SK-N-SH (cell line): ENCODE data around the gene ATP8A1. TPM values are rescaled to one million over a fixed set of nuclear protein-coding genes. Genes with fewer than 3 reads are reported as not detected.

Experiments
- CTCF ChIA-PET: fragments of 300-600, 350-600 bp; formaldehyde crosslinking; extraction: SDS; loops from one replicate; lab custom pipeline; 2021; lab: Yijun Ruan, JAX
- POLR2A ChIA-PET: fragments of 350-600 bp; sonication (Branson Sonifier 250); formaldehyde crosslinking; extraction: SDS; loops from one replicate; lab custom pipeline; 2020; ENCODE audit warnings: antibody characterized with exemption, inconsistent platforms; lab: Yijun Ruan, JAX
- DNase-seq: peaks from one replicate; pipeline ENCODE4 v3.0.0; 2012
- H2AFZ ChIP-seq: fragments of 200-600 bp; sonication (generic); 2 replicates; pipeline ENCODE4 v1.8.1; 2016; ENCODE audit warnings: antibody characterized with exemption, mild to moderate bottlenecking, low read depth
- H3F3A ChIP-seq: fragments of 200-600 bp; sonication (generic); replicated peaks from 2 replicates; pipeline ENCODE3; 2016; ENCODE audit warnings: antibody characterized with exemption, mild to moderate bottlenecking; ENCODE audit not compliant: insufficient read depth
- H3K27ac ChIP-seq, 2 experiments: fragments of 200-500 bp in 1 of 2; fragments of 200-600 bp in 1 of 2; sonication (Bioruptor generic) in 1 of 2; sonication (generic), shearing (Covaris generic) in 1 of 2; 2 replicates each; pipeline versions ENCODE4 v1.5.1 to v1.6.1; 2014 to 2016; ENCODE audit warnings: low read depth in 2 of 2, inconsistent platforms in 1 of 2, low read length in 1 of 2, mild to moderate bottlenecking in 1 of 2, mixed read lengths in 1 of 2
- H3K27me3 ChIP-seq: fragments of 200-600 bp; sonication (generic), shearing (Covaris generic); 2 replicates; pipeline ENCODE4 v1.6.1; 2016; ENCODE audit warnings: mixed run types; ENCODE audit not compliant: insufficient read depth
- H3K36me3 ChIP-seq, 2 experiments: fragments of 200-500 bp in 1 of 2; fragments of 200-600 bp in 1 of 2; sonication (Bioruptor generic) in 1 of 2; sonication (generic) in 1 of 2; replicated peaks in 1 of 2; 2 replicates each; pipeline versions ENCODE3 to v1.5.1; 2014 to 2016; ENCODE audit warnings: low read length in 1 of 2, mild to moderate bottlenecking in 1 of 2; ENCODE audit not compliant: insufficient read depth in 2 of 2, control insufficient read depth in 1 of 2
- H3K4me1 ChIP-seq, 2 experiments: fragments of 200-500 bp in 1 of 2; fragments of 200-600 bp in 1 of 2; sonication (Bioruptor generic) in 1 of 2; sonication (generic), shearing (Covaris generic) in 1 of 2; 2 replicates each; pipeline versions ENCODE4 v1.5.1 to v1.6.1; 2014 to 2016; ENCODE audit warnings: low read depth in 1 of 2, low read length in 1 of 2, mixed run types in 1 of 2; ENCODE audit not compliant: insufficient read depth in 2 of 2, control insufficient read depth in 1 of 2
- H3K4me2 ChIP-seq: fragments of 200-600 bp; sonication (generic), shearing (Covaris generic); 2 replicates; pipeline ENCODE4 v1.6.1; 2017; ENCODE audit warnings: mixed run types
- H3K4me3 ChIP-seq, 2 experiments: fragments of 200-500 bp in 1 of 2; fragments of 200-600 bp in 1 of 2; sonication (Bioruptor generic) in 1 of 2; sonication (generic), shearing (Covaris generic) in 1 of 2; 2 replicates each; pipeline versions ENCODE4 v1.5.1 to v1.8.1; 2014 to 2016; ENCODE audit warnings: low read depth in 2 of 2, inconsistent platforms in 1 of 2, low read length in 1 of 2, mild to moderate bottlenecking in 1 of 2, mixed read lengths in 1 of 2, moderate library complexity in 1 of 2
- H3K79me2 ChIP-seq: fragments of 200-600 bp; sonication (generic); 2 replicates; pipeline ENCODE4 v1.8.1; 2017; ENCODE audit warnings: mild to moderate bottlenecking; ENCODE audit not compliant: insufficient read depth
- H3K9ac ChIP-seq: fragments of 200-600 bp; sonication (generic); 2 replicates; pipeline ENCODE4 v1.6.1; 2017; ENCODE audit warnings: mixed run types
- H3K9me2 ChIP-seq: fragments of 200-600 bp; sonication (generic); 2 replicates; pipeline ENCODE4 v1.6.1; 2017; ENCODE audit warnings: mixed run types
- H3K9me3 ChIP-seq: fragments of 200-600 bp; sonication (generic); 2 replicates; pipeline ENCODE4 v1.6.1; 2017; ENCODE audit warnings: mixed run types, mild to moderate bottlenecking, moderate library complexity
- H4K20me1 ChIP-seq: fragments of 200-600 bp; sonication (generic); 2 replicates; pipeline ENCODE4 v1.6.1; 2017; ENCODE audit warnings: mild to moderate bottlenecking, mixed run types; ENCODE audit not compliant: insufficient read depth
- CHD2 ChIP-seq: fragments of 150-350 bp; IDR thresholded peaks from 2 replicates; pipeline ENCODE4 v1.6.1; 2018; ENCODE audit warnings: low read length; ENCODE audit not compliant: partially characterized antibody
- GATA2 ChIP-seq: sonication (generic); formaldehyde crosslinking; IDR thresholded peaks from 2 replicates; pipeline ENCODE4 v1.5.0; 2020; ENCODE audit warnings: mild to moderate bottlenecking, missing genetic modification reagents
- MEF2A ChIP-seq: IDR thresholded peaks from 2 replicates; pipeline ENCODE4 v1.4.0; 2012; ENCODE audit warnings: low read depth, borderline replicate concordance
- RCOR1 ChIP-seq: fragments of 150-350 bp; IDR thresholded peaks from 2 replicates; pipeline ENCODE4 v1.6.1; 2017; ENCODE audit warnings: antibody characterized with exemption, low read length
- RXRA ChIP-seq: IDR thresholded peaks from 2 replicates; pipeline ENCODE4 v1.4.0; 2012; ENCODE audit warnings: low read depth, mild to moderate bottlenecking, borderline replicate concordance
- SIN3A ChIP-seq: IDR thresholded peaks from 2 replicates; pipeline ENCODE4 v1.6.1; 2012; ENCODE audit warnings: low read depth, mild to moderate bottlenecking, low read length, moderate library complexity, borderline replicate concordance
- SMC3 ChIP-seq: IDR thresholded peaks from 2 replicates; pipeline ENCODE4 v1.6.1; 2012; ENCODE audit warnings: low read depth, low read length, improper control_type of control experiment
- TAF1 ChIP-seq: IDR thresholded peaks from 2 replicates; pipeline ENCODE4 v1.6.1; 2012; ENCODE audit warnings: low read depth, mild to moderate bottlenecking, low read length, moderate library complexity, borderline replicate concordance
- TCF12 ChIP-seq: IDR thresholded peaks from 2 replicates; pipeline ENCODE4 v1.4.0; 2012
- TEAD4 ChIP-seq: IDR thresholded peaks from 2 replicates; pipeline ENCODE4 v1.4.0; 2012; ENCODE audit warnings: mild to moderate bottlenecking, borderline replicate concordance; ENCODE audit not compliant: insufficient read depth
- WGBS: methylation state at CpG from one replicate; pipeline ENCODE4 v1.1.6; 2017; ENCODE audit warnings: low lambda C conversion rate; 5-methylcytosine and 5-hydroxymethylcytosine counted together
- polyA plus RNA-seq, 3 experiments: library from polyadenylated mRNA; depleted of rRNA; stranded (reverse); fragments of >200 nt; gene quantifications; 2 replicates each; pipeline ENCODE4 v1.2.3, GENCODE V29; 2012
- TF ChIP-seq, protein P1 (sequence below): IDR thresholded peaks from 2 replicates; pipeline ENCODE4 v1.6.1; 2012; ENCODE audit warnings: mild to moderate bottlenecking, low read depth, low read length, moderate library complexity
- TF ChIP-seq, protein P2 (sequence below): IDR thresholded peaks from 2 replicates; pipeline ENCODE4 v1.4.0; 2012; ENCODE audit warnings: low read depth, borderline replicate concordance
- TF ChIP-seq, protein P3 (sequence below): fragments of 150-350 bp; IDR thresholded peaks from 2 replicates; pipeline ENCODE4 v1.6.1; 2017; ENCODE audit warnings: antibody characterized with exemption, low read length, low read depth, borderline replicate concordance
- TF ChIP-seq, protein P4 (sequence below): fragments of 150-350 bp; IDR thresholded peaks from 2 replicates; pipeline ENCODE4 v1.6.1; 2016; ENCODE audit warnings: mild to moderate bottlenecking, low read depth, low read length

Gene ATP8A1
- polyA plus RNA-seq, 1 of the 3 experiments (the other 2 are of a cell fraction): 0.38 TPM

DNA sequence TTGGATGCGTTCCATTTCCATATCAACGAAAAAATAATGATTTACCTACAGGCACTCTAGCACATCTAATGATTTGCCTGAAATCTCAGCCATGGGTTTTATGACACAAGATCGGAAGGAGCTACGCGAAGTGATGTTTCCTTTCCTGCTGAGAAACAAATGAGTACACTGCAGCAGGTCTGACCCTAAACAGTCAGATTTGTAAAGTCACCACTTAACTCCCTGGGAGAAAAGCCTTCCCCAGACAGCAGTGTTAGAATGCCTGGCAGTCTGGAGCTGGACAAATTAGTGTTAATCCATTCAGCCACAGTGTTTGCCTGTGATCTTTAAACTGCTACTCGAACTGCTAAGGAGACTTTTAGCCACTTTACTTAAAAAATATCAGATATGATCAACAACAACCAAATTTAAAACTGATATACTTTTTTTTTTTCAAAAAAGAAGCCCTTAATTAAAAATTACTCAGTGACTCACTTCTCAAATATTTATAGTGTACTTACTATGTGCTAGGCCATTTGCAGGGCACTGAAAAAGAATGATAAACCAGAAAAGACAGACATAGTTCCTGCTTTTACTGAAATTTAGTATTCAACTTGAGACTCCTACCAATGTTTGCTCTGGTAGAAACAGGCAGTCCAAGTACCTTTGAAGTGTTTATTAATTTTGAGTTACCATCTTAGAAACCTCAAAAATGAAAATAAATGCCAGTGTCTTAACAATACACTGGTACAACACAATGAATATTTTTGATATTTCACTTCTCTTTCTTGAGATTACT, 155.1 kb downstream of the ATP8A1 start:
- H3K36me3 ChIP-seq: peaks cover 0 to 2% of the 10 kb centered on the region in 2 experiments
- no peak overlapping the region for H3K4me3 ChIP-seq
- no peaks in the 10 kb centered on the region for H3K79me2 ChIP-seq
- TF ChIP-seq, protein P1, sequence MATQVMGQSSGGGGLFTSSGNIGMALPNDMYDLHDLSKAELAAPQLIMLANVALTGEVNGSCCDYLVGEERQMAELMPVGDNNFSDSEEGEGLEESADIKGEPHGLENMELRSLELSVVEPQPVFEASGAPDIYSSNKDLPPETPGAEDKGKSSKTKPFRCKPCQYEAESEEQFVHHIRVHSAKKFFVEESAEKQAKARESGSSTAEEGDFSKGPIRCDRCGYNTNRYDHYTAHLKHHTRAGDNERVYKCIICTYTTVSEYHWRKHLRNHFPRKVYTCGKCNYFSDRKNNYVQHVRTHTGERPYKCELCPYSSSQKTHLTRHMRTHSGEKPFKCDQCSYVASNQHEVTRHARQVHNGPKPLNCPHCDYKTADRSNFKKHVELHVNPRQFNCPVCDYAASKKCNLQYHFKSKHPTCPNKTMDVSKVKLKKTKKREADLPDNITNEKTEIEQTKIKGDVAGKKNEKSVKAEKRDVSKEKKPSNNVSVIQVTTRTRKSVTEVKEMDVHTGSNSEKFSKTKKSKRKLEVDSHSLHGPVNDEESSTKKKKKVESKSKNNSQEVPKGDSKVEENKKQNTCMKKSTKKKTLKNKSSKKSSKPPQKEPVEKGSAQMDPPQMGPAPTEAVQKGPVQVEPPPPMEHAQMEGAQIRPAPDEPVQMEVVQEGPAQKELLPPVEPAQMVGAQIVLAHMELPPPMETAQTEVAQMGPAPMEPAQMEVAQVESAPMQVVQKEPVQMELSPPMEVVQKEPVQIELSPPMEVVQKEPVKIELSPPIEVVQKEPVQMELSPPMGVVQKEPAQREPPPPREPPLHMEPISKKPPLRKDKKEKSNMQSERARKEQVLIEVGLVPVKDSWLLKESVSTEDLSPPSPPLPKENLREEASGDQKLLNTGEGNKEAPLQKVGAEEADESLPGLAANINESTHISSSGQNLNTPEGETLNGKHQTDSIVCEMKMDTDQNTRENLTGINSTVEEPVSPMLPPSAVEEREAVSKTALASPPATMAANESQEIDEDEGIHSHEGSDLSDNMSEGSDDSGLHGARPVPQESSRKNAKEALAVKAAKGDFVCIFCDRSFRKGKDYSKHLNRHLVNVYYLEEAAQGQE: no peak
- TF ChIP-seq SMC3: no peak
- TF ChIP-seq TEAD4: no peak
- TF ChIP-seq CHD2: no peak
- no peak for TF ChIP-seq GATA2 (CRISPR knock-in tag)
- TF ChIP-seq, protein P2, sequence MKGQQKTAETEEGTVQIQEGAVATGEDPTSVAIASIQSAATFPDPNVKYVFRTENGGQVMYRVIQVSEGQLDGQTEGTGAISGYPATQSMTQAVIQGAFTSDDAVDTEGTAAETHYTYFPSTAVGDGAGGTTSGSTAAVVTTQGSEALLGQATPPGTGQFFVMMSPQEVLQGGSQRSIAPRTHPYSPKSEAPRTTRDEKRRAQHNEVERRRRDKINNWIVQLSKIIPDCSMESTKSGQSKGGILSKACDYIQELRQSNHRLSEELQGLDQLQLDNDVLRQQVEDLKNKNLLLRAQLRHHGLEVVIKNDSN: no peak
- TF ChIP-seq TCF12: no peak
- TF ChIP-seq, protein P3, sequence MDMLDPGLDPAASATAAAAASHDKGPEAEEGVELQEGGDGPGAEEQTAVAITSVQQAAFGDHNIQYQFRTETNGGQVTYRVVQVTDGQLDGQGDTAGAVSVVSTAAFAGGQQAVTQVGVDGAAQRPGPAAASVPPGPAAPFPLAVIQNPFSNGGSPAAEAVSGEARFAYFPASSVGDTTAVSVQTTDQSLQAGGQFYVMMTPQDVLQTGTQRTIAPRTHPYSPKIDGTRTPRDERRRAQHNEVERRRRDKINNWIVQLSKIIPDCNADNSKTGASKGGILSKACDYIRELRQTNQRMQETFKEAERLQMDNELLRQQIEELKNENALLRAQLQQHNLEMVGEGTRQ: no peak
- no peak for TF ChIP-seq MEF2A
- TF ChIP-seq, protein P4, sequence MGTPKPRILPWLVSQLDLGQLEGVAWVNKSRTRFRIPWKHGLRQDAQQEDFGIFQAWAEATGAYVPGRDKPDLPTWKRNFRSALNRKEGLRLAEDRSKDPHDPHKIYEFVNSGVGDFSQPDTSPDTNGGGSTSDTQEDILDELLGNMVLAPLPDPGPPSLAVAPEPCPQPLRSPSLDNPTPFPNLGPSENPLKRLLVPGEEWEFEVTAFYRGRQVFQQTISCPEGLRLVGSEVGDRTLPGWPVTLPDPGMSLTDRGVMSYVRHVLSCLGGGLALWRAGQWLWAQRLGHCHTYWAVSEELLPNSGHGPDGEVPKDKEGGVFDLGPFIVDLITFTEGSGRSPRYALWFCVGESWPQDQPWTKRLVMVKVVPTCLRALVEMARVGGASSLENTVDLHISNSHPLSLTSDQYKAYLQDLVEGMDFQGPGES: no peak
- no peak for TF ChIP-seq SIN3A
- TF ChIP-seq RCOR1: no peak
- TF ChIP-seq TAF1: no peak
- no peak for TF ChIP-seq RXRA
- CTCF ChIA-PET: interaction anchor here (1.0 to 3.8 kb wide), 5 partner anchors 9 to 220 kb away, joined by 3 to 13 read pairs (median 8); no protein-coding TSS in a partner anchor
- peak overlapping the region in 1 of 2 experiments; percentile 71; a peak in 2 of 4 replicates for H3K27ac ChIP-seq
- no peak for DNase-seq
- POLR2A ChIA-PET: no interaction called here
- H3K4me2 ChIP-seq: no peak overlapping the region
- H2AFZ ChIP-seq: no peak overlapping the region
- no peaks in the 10 kb centered on the region for H4K20me1 ChIP-seq
- peaks cover 0 to 9% of the 10 kb centered on the region in 2 experiments; a peak in 3 of 4 replicates for H3K4me1 ChIP-seq
- no peaks in the 10 kb centered on the region for H3K27me3 ChIP-seq
- no peak overlapping the region for H3K9ac ChIP-seq
- H3K9me2 ChIP-seq: no peaks in the 10 kb centered on the region
- H3F3A ChIP-seq: no peaks in the 10 kb centered on the region
- H3K9me3 ChIP-seq: no peaks in the 10 kb centered on the region
- 71% methylated on average over 6 of the region's 6 CpGs for WGBS
